ENCODE measurements around the gene GRID1. TPM values are rescaled to one million over a fixed set of nuclear protein-coding genes. Genes with fewer than 3 reads are reported as not detected.

The GRID1 gene
- total RNA-seq, 4 donors from 2014 or later: 0.88 to 7.3 (median 4.1) TPM

- intact Hi-C loops (cut with DNase I; ENCODE audit: low total_unique reads): no loop called here
- no peak for DNase-seq
- TF ChIP-seq CTCF (IDR thresholded peaks at IDR 0.05) (no peak), POLR2A (IDR thresholded peaks at IDR 0.05) (no peak)
- no peaks in the 10 kb centered on the region for H3K4me1 ChIP-seq
- no peaks in the 10 kb centered on the region for H3K36me3 ChIP-seq
- no peaks in the 10 kb centered on the region for H3K27me3 ChIP-seq
- no peak overlapping the region for H3K27ac ChIP-seq
- no peak overlapping the region for H3K4me3 ChIP-seq
- H3K9me3 ChIP-seq: no peaks in the 10 kb centered on the region
These were observed 243.3 kb downstream of the GRID1 start for GRCh38 chr10:86123304-86123703.

GRCh38 chr10:86122646-86123045 is 243.9 kb downstream of the GRID1 start:
- H3K27ac ChIP-seq: no peak overlapping the region
- no peak for DNase-seq
- TF ChIP-seq CTCF (IDR thresholded peaks at IDR 0.05) (no peak), POLR2A (IDR thresholded peaks at IDR 0.05) (no peak)
- no peaks in the 10 kb centered on the region for H3K36me3 ChIP-seq
- no peaks in the 10 kb centered on the region for H3K9me3 ChIP-seq
- no peak overlapping the region for H3K4me3 ChIP-seq
- intact Hi-C loops (cut with DNase I; ENCODE audit: low total_unique reads): no loop called here
- H3K4me1 ChIP-seq: no peaks in the 10 kb centered on the region
- H3K27me3 ChIP-seq: no peaks in the 10 kb centered on the region

- no peaks in the 10 kb centered on the region for H3K27me3 ChIP-seq
- H3K4me1 ChIP-seq: no peaks in the 10 kb centered on the region
- H3K27ac ChIP-seq: no peak overlapping the region
- H3K9me3 ChIP-seq: no peaks in the 10 kb centered on the region
- H3K4me3 ChIP-seq: no peak overlapping the region
- intact Hi-C loops (cut with DNase I; ENCODE audit: low total_unique reads): no loop called here
- DNase-seq: no peak
- TF ChIP-seq CTCF (IDR thresholded peaks at IDR 0.05): no peak
- no peak for TF ChIP-seq POLR2A (IDR thresholded peaks at IDR 0.05)
- no peaks in the 10 kb centered on the region for H3K36me3 ChIP-seq
These were observed 245.4 kb downstream of the GRID1 start for GRCh38 chr10:86121200-86121599.

- no peak overlapping the region for H3K4me3 ChIP-seq
- intact Hi-C loops (cut with DNase I; ENCODE audit: low total_unique reads): no loop called here
- no peaks in the 10 kb centered on the region for H3K27me3 ChIP-seq
- H3K9me3 ChIP-seq: no peaks in the 10 kb centered on the region
- no peak overlapping the region for H3K27ac ChIP-seq
- TF ChIP-seq POLR2A (IDR thresholded peaks at IDR 0.05) (no peak), CTCF (IDR thresholded peaks at IDR 0.05) (no peak)
- no peaks in the 10 kb centered on the region for H3K36me3 ChIP-seq
- DNase-seq: no peak
- H3K4me1 ChIP-seq: no peaks in the 10 kb centered on the region
These were observed 249.5 kb downstream of the GRID1 start for GRCh38 chr10:86117051-86117450.

- Histone ChIP-seq H3K9me3 (no peaks in the 10 kb centered on the region), H3K36me3 (no peaks in the 10 kb centered on the region), H3K4me1 (no peaks in the 10 kb centered on the region), H3K4me3 (no peak overlapping the region), H3K27me3 (no peaks in the 10 kb centered on the region), H3K27ac (no peak overlapping the region)
- DNase-seq: no peak
- intact Hi-C loops (cut with DNase I; ENCODE audit: low total_unique reads): no loop called here
- TF ChIP-seq POLR2A (IDR thresholded peaks at IDR 0.05): no peak
- TF ChIP-seq CTCF (IDR thresholded peaks at IDR 0.05): no peak
These were observed 252.6 kb downstream of the GRID1 start for GRCh38 chr10:86113983-86114382.
